WERI-Rb-1 (cell line): ENCODE results near the gene ZC3H18.

Experiments
- DNase-seq: peaks from one replicate; pipeline ENCODE4 v3.0.0-alpha.2; 2020
- H3K27ac ChIP-seq: fragments of 250-450 bp; sonication (Bioruptor Pico); 2 replicates; pipeline ENCODE4 v1.5.1; 2020; ENCODE audit warnings: mild to moderate bottlenecking, moderate library complexity
- H3K27me3 ChIP-seq: fragments of 250-450 bp; sonication (Bioruptor Pico); 2 replicates; pipeline ENCODE4 v1.5.1; 2021; ENCODE audit warnings: mild to moderate bottlenecking, low read depth, moderate library complexity; ENCODE audit not compliant: insufficient read depth, severe bottlenecking
- H3K36me3 ChIP-seq: fragments of 250-450 bp; sonication (Bioruptor Pico); 2 replicates; pipeline ENCODE4 v1.5.1; 2020; ENCODE audit warnings: mild to moderate bottlenecking, moderate library complexity
- H3K4me3 ChIP-seq: 2 replicates; pipeline ENCODE4 v1.5.1; 2011; ENCODE audit warnings: low read depth, mild to moderate bottlenecking, control low read depth, low read length
- H3K9me3 ChIP-seq: fragments of 250-450 bp; sonication (Bioruptor Pico); 2 replicates; pipeline ENCODE4 v1.5.1; 2021; ENCODE audit warnings: mild to moderate bottlenecking, moderate library complexity; ENCODE audit not compliant: severe bottlenecking
- TF ChIP-seq, protein P1 (sequence below): IDR thresholded peaks from 2 replicates; pipeline ENCODE4 v1.5.1; 2011; ENCODE audit warnings: low read depth, mild to moderate bottlenecking, control low read depth, inconsistent platforms, low read length

Gene ZC3H18

DNA sequence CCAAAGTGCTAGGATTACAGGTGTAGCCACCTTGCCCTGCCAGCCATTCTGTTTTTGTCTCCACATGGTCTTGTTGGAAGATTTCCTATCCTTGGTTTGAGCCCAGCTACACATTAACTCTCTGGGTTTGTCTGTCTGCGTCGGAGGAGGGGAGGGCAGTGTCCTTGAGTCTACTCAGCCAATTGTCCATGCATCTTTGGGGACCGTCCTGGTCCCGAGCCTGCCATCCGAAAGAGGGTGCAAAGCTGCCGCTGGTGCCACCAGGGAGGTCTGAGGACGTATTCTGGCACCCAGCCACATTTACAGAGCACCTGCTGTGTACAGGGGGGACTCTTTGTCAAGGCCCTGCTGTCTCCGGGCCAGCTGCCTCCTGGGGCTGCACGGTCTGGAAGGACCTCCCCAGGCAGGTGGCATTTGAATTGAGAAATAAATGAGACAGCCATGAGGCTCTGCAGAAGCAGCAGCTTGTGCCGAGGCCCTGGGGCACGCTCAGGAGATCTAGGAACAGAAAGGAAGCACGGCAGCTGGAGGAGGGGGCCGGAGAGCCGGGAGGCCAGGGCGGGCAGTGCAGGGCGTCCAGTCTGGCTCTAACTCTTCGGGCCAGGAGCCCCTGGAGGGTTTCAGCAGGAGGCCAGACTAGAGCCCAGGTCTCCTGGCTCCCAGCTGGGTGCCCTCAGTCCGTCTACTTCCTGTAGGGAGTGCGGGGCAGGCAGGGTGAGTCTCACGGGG lies 79.2 kb downstream of the ZC3H18 start:
- H3K4me3 ChIP-seq, result no peak overlapping the region
- H3K36me3 ChIP-seq, result no peaks in the 10 kb centered on the region
- H3K27me3 ChIP-seq, result no peaks in the 10 kb centered on the region
- TF ChIP-seq, protein P1, sequence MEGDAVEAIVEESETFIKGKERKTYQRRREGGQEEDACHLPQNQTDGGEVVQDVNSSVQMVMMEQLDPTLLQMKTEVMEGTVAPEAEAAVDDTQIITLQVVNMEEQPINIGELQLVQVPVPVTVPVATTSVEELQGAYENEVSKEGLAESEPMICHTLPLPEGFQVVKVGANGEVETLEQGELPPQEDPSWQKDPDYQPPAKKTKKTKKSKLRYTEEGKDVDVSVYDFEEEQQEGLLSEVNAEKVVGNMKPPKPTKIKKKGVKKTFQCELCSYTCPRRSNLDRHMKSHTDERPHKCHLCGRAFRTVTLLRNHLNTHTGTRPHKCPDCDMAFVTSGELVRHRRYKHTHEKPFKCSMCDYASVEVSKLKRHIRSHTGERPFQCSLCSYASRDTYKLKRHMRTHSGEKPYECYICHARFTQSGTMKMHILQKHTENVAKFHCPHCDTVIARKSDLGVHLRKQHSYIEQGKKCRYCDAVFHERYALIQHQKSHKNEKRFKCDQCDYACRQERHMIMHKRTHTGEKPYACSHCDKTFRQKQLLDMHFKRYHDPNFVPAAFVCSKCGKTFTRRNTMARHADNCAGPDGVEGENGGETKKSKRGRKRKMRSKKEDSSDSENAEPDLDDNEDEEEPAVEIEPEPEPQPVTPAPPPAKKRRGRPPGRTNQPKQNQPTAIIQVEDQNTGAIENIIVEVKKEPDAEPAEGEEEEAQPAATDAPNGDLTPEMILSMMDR, result no peak
- no peak overlapping the region for H3K27ac ChIP-seq
- H3K9me3 ChIP-seq, result no peaks in the 10 kb centered on the region
- DNase-seq, result no peak

DNA sequence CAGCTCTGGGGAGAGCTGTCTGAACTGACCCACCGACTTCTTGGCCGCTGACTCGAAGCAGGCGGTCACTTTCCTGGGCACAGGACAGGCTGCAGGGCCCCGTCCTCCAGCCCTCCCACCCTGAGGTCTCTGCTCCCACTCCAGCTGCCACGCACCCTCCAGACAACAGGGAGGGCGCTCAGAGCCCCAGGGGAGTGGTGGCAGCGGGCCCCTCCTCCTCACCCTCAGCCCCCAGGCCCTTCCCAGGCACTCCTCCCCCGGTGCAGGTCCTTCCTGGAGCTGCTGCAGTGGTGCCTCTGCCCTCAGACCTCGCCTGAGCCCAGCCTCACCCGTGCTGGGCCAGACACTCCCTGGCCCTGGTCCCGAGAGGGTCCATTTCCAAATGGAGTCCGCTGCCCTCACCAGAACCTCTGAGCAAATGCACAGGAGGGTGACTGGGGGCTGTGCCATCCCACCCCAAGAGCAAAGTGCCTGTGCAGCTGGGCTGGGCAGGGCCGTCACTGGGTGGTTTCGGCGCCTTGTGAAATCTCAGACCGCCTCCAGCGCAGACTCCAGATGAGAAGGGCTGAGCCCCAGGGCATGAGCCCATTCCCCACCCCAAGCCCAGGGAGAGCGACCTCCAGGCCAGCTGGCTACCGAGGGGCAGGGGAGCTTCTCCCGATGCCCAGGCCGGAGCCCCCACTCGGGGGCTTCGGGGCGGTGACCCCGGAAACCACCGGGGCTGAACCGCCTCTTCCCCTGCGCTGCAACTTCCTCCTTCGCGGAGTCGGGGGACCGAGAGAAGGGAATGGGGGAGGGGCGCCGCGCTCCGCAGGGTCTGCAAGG lies 79.9 kb downstream of the ZC3H18 start:
- Histone ChIP-seq H3K36me3 (no peaks in the 10 kb centered on the region; the same call in 1 of the 2 replicates), H3K4me3 (no peak overlapping the region), H3K27ac (no peak overlapping the region)

DNA sequence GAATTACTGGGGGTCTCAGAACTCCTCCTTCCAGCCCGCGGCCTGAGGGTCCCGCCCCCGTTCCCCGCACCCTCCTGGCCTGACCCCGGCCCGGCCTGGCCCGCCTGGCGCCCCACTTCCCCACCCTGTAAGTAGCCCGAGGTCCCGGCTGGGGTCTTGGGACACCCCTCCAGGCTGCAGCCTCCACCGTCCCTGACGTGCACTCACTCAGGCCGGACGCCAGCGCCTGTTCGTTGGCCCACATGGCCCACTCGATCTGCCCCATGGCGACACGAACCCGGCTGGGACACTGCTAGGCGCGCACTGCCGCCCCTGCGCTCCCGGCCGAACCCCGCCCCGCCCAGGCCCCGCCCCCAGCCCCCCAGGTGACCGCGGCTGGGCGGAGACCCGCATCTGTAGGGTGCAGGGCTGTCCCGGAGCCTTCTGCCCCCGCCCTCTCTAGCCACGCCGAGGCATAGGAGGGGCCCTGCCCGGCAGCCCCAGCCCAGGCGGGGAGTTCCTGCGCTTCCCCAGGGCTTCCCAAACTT lies 80.6 kb downstream of the ZC3H18 start, which contains the start of gene CYBA:
CYBA (minus strand) TSS at position 305 of the 527 bp plus-strand sequence; CDS start at position 265, 40 bp downstream.
- DNase-seq, result no peak
- no peaks in the 10 kb centered on the region; the same call in 1 of the 2 replicates for H3K36me3 ChIP-seq
- TF ChIP-seq, protein P1, result no peak
- H3K27ac ChIP-seq, result no peak within 1 kb of the TSS
- H3K27me3 ChIP-seq, result no peaks in the 10 kb centered on the region
- no peaks in the 10 kb centered on the region for H3K9me3 ChIP-seq
- no peak within 1 kb of the TSS for H3K4me3 ChIP-seq

More for the DNA sequence above, 79.9 kb downstream of the ZC3H18 start:
- DNase-seq, result no peak
- no peaks in the 10 kb centered on the region for H3K9me3 ChIP-seq
- TF ChIP-seq, protein P1, result no peak
- no peaks in the 10 kb centered on the region for H3K27me3 ChIP-seq

DNA sequence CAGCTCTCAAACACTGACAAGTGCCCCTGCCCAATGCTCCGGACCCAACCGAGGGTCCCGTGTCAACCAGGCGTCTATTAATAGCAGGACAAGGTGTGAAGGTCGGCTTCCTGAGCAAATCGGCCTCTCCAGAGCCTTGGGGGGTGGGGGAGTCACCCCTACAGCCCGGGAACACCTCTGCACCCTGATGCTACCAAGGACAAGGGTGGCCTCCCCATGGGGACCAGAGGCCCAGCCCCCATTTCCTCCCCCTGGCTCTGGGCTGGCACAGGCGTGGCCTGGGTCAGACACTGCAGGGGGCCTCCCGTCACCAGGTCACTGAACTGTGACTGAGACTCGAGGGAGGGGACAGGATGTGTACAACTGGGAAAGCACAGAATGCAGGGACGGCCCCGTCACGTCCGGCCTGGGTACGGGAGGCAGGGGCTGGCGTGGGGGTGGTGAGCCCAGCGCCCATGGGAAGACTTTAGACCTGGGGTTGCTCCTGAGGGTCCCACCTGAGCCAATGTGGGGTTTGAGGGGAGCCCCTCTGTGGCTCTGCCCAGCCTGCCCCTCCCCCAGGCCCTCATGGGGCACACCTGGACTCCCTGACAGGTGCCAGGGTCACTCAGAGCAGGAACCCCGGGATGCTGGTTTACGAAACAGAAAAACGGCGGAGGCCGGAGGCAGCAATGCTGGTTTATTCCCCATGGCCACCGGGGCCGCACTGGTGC lies 81.2 kb downstream of the ZC3H18 start:
- Histone ChIP-seq H3K27me3 (no peaks in the 10 kb centered on the region), H3K27ac (no peak overlapping the region), H3K4me3 (no peak overlapping the region), H3K36me3 (no peaks in the 10 kb centered on the region; the same call in 1 of the 2 replicates), H3K9me3 (no peaks in the 10 kb centered on the region)
- DNase-seq, result peak; percentile 44
- TF ChIP-seq, protein P1, result no peak

DNA sequence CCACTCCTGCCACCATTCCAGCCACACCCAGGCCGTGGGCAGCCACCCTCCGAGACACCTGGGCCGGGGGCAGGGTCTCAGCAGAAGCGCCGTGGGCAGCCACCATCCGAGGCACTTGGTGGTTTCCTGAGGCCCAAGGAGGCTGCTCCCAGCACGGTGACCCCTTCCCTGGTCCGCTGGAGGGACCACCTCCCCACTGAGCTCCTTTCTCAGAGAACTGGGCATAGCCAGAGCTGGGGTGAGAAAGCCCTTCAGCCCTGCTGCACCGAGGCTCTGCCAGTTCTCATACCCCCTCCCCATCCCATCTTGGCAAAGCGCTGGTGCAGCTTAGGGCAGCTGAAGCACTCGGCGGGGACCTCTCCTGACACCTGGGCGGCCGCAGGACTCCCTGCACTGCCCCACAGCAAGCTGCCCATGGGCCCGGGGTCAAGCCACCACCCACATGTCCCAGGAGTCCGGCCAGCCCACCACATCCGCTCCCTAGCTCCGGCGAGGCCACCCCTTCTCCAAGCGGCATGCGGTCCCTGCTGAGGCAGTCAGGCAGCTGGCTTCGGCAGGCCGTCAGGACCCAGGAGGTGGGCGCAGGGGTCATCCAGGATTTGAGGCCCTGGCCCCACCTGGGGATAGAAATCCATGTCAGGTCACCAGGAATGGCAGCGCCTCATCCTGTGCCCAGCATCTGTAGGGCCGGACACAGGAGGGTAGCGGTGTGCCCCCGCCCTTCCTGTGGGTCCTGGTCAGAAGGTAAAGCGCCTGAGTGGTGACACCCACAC lies 82.0 kb downstream of the ZC3H18 start:
- Histone ChIP-seq H3K4me3 (no peak overlapping the region), H3K27ac (no peak overlapping the region), H3K27me3 (no peaks in the 10 kb centered on the region), H3K9me3 (no peaks in the 10 kb centered on the region), H3K36me3 (no peaks in the 10 kb centered on the region; the same call in 1 of the 2 replicates)
- TF ChIP-seq, protein P1, result no peak
- no peak for DNase-seq
